ENCODE data around the gene NTN4.

GRCh38 chr12:95836185-95836609 is 45.6 kb upstream of the NTN4 start:
- TF ChIP-seq, protein P1, sequence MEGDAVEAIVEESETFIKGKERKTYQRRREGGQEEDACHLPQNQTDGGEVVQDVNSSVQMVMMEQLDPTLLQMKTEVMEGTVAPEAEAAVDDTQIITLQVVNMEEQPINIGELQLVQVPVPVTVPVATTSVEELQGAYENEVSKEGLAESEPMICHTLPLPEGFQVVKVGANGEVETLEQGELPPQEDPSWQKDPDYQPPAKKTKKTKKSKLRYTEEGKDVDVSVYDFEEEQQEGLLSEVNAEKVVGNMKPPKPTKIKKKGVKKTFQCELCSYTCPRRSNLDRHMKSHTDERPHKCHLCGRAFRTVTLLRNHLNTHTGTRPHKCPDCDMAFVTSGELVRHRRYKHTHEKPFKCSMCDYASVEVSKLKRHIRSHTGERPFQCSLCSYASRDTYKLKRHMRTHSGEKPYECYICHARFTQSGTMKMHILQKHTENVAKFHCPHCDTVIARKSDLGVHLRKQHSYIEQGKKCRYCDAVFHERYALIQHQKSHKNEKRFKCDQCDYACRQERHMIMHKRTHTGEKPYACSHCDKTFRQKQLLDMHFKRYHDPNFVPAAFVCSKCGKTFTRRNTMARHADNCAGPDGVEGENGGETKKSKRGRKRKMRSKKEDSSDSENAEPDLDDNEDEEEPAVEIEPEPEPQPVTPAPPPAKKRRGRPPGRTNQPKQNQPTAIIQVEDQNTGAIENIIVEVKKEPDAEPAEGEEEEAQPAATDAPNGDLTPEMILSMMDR (IDR thresholded peaks at IDR 0.05) = no peak
- TF ChIP-seq POLR2A (IDR thresholded peaks at IDR 0.05) (no peak), EP300 (IDR thresholded peaks at IDR 0.05) (no peak)
